Neutrophil (primary cell): ENCODE measurements around the gene WASF1.

Source experiments
- H3K27ac ChIP-seq: fragments of 200-600 bp; sonication (generic); 2 replicates; pipeline ENCODE4 v1.5.1; 2016; ENCODE audit warnings: mild to moderate bottlenecking, moderate library complexity
- H3K27me3 ChIP-seq: fragments of 200-600 bp; sonication (generic); 2 replicates; pipeline ENCODE4 v1.6.0; 2016; ENCODE audit warnings: mild to moderate bottlenecking
- H3K36me3 ChIP-seq: fragments of 200-600 bp; sonication (generic); 2 replicates; pipeline ENCODE4 v1.5.1; 2017
- H3K4me1 ChIP-seq, 2 experiments: fragments of 200-600 bp in 1 of 2; sonication (generic) in 1 of 2; 1 replicate in 1 of 2; 2 replicates in 1 of 2; pipeline versions ENCODE4 v1.5.1 to v1.6.1; 2013 to 2016; ENCODE audit warnings: low read depth in 1 of 2, low read length in 1 of 2, mild to moderate bottlenecking in 1 of 2, moderate library complexity in 1 of 2; ENCODE audit not compliant: control insufficient read depth in 1 of 2, insufficient read depth in 1 of 2
- H3K4me3 ChIP-seq, 2 experiments: fragments of 200-600 bp in 1 of 2; sonication (generic) in 1 of 2; 1 replicate in 1 of 2; 2 replicates in 1 of 2; pipeline ENCODE4 v1.5.1; 2013 to 2016; ENCODE audit warnings: low read depth in 1 of 2, low read length in 1 of 2, mild to moderate bottlenecking in 1 of 2, moderate library complexity in 1 of 2
- H3K9me3 ChIP-seq: fragments of 200-600 bp; sonication (generic); 2 replicates; pipeline ENCODE4 v1.5.1; 2016
- TF ChIP-seq, protein P1 (sequence below): fragments of 200-600 bp; sonication (generic); IDR thresholded peaks from 2 replicates; pipeline ENCODE4 v1.5.1; 2016; ENCODE audit warnings: antibody characterized with exemption

The WASF1 gene

DNA sequence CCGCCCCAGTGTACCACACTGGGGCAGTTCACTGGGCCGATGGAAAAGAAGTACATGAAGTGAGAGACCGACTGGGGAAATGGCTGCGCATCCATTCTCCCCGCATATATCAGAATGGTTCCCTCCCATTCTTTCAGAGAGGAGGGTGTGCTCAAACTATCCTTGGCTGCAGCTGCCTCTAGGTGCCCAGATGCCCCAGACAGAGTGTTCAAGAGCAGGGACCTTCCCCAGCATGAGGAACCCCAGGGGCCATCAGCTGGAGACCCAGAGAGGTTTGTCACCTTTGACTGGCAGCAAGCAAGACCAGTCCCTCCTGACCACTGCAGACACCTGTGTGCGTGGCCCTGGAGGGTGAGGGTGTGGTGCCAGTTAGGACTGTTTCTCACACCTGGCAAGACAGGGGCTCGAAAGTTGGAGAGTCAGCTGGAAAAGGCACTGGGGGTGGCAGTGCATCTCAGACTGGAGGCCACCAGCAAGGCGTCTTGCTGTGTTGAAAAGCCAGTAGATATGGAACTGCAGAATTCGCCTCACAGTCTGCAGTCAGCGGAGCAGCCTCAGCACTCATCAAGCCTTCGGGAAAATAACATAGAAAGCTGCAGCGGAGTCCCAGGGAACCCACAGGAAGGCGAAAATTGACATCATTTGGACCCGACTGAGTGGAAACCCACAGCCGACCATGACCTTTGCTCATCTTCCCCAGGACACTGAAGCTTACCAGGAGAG lies 124.6 kb downstream of the WASF1 start:
- peaks cover 8% of the 10 kb centered on the region for H3K27me3 ChIP-seq
- H3K36me3 ChIP-seq: no peaks in the 10 kb centered on the region
- H3K4me3 ChIP-seq: no peak overlapping the region
- TF ChIP-seq, protein P1, sequence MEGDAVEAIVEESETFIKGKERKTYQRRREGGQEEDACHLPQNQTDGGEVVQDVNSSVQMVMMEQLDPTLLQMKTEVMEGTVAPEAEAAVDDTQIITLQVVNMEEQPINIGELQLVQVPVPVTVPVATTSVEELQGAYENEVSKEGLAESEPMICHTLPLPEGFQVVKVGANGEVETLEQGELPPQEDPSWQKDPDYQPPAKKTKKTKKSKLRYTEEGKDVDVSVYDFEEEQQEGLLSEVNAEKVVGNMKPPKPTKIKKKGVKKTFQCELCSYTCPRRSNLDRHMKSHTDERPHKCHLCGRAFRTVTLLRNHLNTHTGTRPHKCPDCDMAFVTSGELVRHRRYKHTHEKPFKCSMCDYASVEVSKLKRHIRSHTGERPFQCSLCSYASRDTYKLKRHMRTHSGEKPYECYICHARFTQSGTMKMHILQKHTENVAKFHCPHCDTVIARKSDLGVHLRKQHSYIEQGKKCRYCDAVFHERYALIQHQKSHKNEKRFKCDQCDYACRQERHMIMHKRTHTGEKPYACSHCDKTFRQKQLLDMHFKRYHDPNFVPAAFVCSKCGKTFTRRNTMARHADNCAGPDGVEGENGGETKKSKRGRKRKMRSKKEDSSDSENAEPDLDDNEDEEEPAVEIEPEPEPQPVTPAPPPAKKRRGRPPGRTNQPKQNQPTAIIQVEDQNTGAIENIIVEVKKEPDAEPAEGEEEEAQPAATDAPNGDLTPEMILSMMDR: no peak
- H3K4me1 ChIP-seq: peaks cover 9 to 12% of the 10 kb centered on the region in 2 experiments
- no peaks in the 10 kb centered on the region for H3K9me3 ChIP-seq
- H3K27ac ChIP-seq: no peak overlapping the region

DNA sequence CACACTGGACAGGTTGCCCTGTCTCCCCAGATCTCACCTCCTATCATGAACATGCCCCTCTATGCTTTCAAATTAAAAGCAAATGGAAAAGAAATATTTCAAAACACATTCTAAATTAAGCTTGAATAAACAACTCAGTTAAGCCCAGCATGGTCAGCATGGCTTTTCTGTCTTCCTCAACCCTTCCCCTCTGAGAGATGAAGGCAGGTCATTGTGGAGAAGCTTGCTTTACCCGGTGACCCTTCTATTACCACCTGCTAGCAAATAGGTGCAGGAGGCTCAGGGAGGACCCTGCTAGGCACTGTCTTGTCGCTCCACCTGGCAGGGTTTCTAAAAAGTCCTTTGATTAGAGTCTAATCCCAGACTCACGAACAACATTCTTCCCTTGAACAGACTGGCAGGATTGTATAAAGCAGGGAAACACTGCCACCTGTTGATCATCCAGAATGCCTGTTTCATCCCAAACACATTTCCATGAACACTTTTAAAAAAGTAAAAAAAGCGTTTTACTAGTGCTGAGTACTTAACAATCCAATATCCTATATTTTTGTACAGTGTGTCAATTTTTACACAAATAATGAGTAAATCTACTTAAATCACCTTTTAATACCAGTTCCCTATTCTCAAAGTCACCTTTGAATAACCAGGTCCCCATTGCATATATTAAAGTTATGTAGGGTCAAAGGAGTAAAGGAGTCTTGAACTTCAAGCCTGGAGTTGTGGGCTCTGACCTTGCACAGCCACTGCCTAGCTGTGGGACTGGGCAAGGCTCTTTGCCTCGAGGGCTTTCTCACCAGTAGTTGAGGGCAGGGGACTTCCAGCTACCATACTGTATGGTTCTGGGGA lies 125.9 kb downstream of the WASF1 start:
- H3K27me3 ChIP-seq: peaks cover 8% of the 10 kb centered on the region
- TF ChIP-seq, protein P1: peak; percentile 66
- H3K36me3 ChIP-seq: no peaks in the 10 kb centered on the region
- H3K9me3 ChIP-seq: no peaks in the 10 kb centered on the region
- peaks cover 9 to 15% of the 10 kb centered on the region in 2 experiments for H3K4me1 ChIP-seq
- H3K27ac ChIP-seq: no peak overlapping the region
- H3K4me3 ChIP-seq: no peak overlapping the region

DNA sequence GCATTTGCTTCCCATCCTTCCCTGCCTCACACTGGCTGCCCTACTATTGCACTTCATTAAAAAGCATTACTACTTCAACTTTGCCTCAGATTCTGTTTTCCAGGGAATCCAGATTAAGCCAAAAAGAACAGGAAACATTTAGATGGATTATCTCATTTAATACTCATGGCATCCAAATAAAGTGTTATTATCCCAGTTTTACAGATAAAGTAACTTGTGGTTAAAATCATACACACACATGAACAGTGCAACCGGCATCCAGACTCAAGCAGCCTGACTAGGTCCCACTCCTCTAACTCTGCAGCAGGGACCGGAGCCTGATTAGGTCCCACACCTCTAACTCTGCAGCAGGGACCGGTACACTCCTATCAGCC lies 129.0 kb downstream of the WASF1 start:
- TF ChIP-seq, protein P1: no peak
- H3K9me3 ChIP-seq: no peaks in the 10 kb centered on the region
- no peaks in the 10 kb centered on the region for H3K27me3 ChIP-seq
- H3K4me1 ChIP-seq: peaks cover 9 to 15% of the 10 kb centered on the region in 2 experiments
- no peak overlapping the region for H3K27ac ChIP-seq
- no peaks in the 10 kb centered on the region for H3K36me3 ChIP-seq
- H3K4me3 ChIP-seq: no peak overlapping the region
